ENCODE data around the gene DPP4. TPM values are rescaled to one million over a fixed set of nuclear protein-coding genes. Genes with fewer than 3 reads are reported as not detected.
"Not testable (repeated sequence)": the region's sequence is repeated elsewhere in the genome, so short reads cannot be mapped to it uniquely, and the experiment has no call there.

DPP4 gene
- total and polyA plus RNA-seq, 2 donors, result 4.2 to 23.9 TPM

- DNase-seq (ENCODE audit: low read depth in 6 of 9, low spot score in 9 of 9), result no peak
These were observed 113.0 kb downstream of the DPP4 start for GRCh38 chr2:161961061-161961460.

GRCh38 chr2:161956738-161957137 is 117.3 kb downstream of the DPP4 start:
- Histone ChIP-seq H3K27ac (ENCODE audit: low read depth in 1 of 2, low read length in 1 of 2) (peak overlapping the region in 1 of 2 donors; percentile 21), H3K36me3 (ENCODE audit: control insufficient read depth in 2 of 2, insufficient read depth in 2 of 2, low read length in 1 of 2) (no peaks in the 10 kb centered on the region), H3K4me1 (ENCODE audit: control insufficient read depth in 2 of 2, insufficient read depth in 2 of 2, low read length in 2 of 2) (peaks cover 17 to 29% of the 10 kb centered on the region in 2 donors), H3K4me3 (ENCODE audit: low read length in 2 of 2) (no peak overlapping the region), H3K9me3 (ENCODE audit: control insufficient read depth in 2 of 2, insufficient read depth in 1 of 2, low read length in 1 of 2) (no peaks in the 10 kb centered on the region), H3K27me3 (ENCODE audit: control insufficient read depth in 2 of 2, insufficient read depth in 1 of 2, low read length in 1 of 2) (no peaks in the 10 kb centered on the region)
- 35% methylated on average over 3 of the region's 3 CpGs for WGBS
- DNase-seq (ENCODE audit: low read depth in 6 of 9, low spot score in 9 of 9), result peak in 1 of 9 donors; percentile 50

More at GRCh38 chr2:161961061-161961460, 113.0 kb downstream of the DPP4 start:
- Histone ChIP-seq H3K27ac (ENCODE audit: low read depth in 1 of 2, low read length in 1 of 2) (no peak overlapping the region), H3K4me1 (ENCODE audit: control insufficient read depth in 2 of 2, insufficient read depth in 2 of 2, low read length in 2 of 2) (peaks cover 8 to 10% of the 10 kb centered on the region in 2 donors), H3K36me3 (ENCODE audit: control insufficient read depth in 2 of 2, insufficient read depth in 2 of 2, low read length in 1 of 2) (no peaks in the 10 kb centered on the region), H3K27me3 (ENCODE audit: control insufficient read depth in 2 of 2, insufficient read depth in 1 of 2, low read length in 1 of 2) (no peaks in the 10 kb centered on the region), H3K9me3 (ENCODE audit: control insufficient read depth in 2 of 2, insufficient read depth in 1 of 2, low read length in 1 of 2) (no peaks in the 10 kb centered on the region), H3K4me3 (ENCODE audit: low read length in 2 of 2) (no peak overlapping the region)
- 73% methylated on average over 2 of the region's 2 CpGs for WGBS

GRCh38 chr2:161955211-161955610 is 118.8 kb downstream of the DPP4 start:
- H3K4me1 ChIP-seq (ENCODE audit: control insufficient read depth in 2 of 2, insufficient read depth in 2 of 2, low read length in 2 of 2), result peaks cover 17 to 29% of the 10 kb centered on the region in 2 donors
- H3K36me3 ChIP-seq (ENCODE audit: control insufficient read depth in 2 of 2, insufficient read depth in 2 of 2, low read length in 1 of 2), result no peaks in the 10 kb centered on the region
- no peaks in the 10 kb centered on the region for H3K9me3 ChIP-seq (ENCODE audit: control insufficient read depth in 2 of 2, insufficient read depth in 1 of 2, low read length in 1 of 2)
- H3K4me3 ChIP-seq (ENCODE audit: low read length in 2 of 2), result no peak overlapping the region
- DNase-seq (ENCODE audit: low read depth in 6 of 9, low spot score in 9 of 9), result peak in 1 of 9 donors; percentile 13
- no peak overlapping the region for H3K27ac ChIP-seq (ENCODE audit: low read depth in 1 of 2, low read length in 1 of 2)
- no peaks in the 10 kb centered on the region for H3K27me3 ChIP-seq (ENCODE audit: control insufficient read depth in 2 of 2, insufficient read depth in 1 of 2, low read length in 1 of 2)

- H3K4me1 ChIP-seq (ENCODE audit: control insufficient read depth in 2 of 2, insufficient read depth in 2 of 2, low read length in 2 of 2), result peaks cover 17 to 29% of the 10 kb centered on the region in 2 donors
- no peaks in the 10 kb centered on the region for H3K9me3 ChIP-seq (ENCODE audit: control insufficient read depth in 2 of 2, insufficient read depth in 1 of 2, low read length in 1 of 2)
- DNase-seq (ENCODE audit: low read depth in 6 of 9, low spot score in 9 of 9), result peak; percentile 38 to 89 (median 66)
- H3K27me3 ChIP-seq (ENCODE audit: control insufficient read depth in 2 of 2, insufficient read depth in 1 of 2, low read length in 1 of 2), result no peaks in the 10 kb centered on the region
- H3K36me3 ChIP-seq (ENCODE audit: control insufficient read depth in 2 of 2, insufficient read depth in 2 of 2, low read length in 1 of 2), result no peaks in the 10 kb centered on the region
- peak overlapping the region in 1 of 2 donors; percentile 6 for H3K27ac ChIP-seq (ENCODE audit: low read depth in 1 of 2, low read length in 1 of 2)
- no peak overlapping the region for H3K4me3 ChIP-seq (ENCODE audit: low read length in 2 of 2)
These were observed 119.9 kb downstream of the DPP4 start for GRCh38 chr2:161954103-161954502.

DNA sequence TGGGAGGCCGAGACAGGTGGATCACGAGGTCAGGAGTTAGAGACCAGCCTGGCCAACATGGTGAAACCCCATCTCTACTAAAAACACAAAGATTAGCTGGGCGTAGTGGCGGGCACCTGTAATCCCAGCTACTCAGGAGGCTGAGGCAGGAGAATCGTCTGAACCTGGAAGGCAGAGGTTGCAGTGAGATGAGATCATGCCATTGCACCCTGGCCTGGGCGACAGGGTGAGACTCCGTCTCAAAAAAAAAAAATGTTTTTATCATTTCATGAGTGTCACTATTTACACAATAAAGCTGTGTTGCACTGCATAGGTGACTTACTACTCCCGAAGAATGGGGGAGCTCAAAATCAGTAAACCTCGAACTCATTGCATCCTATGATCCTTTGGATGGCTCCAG is 120.6 kb downstream of the DPP4 start:
- H3K36me3 ChIP-seq (ENCODE audit: control insufficient read depth in 2 of 2, insufficient read depth in 2 of 2, low read length in 1 of 2), result not testable (repeated sequence)
- WGBS, result 98% methylated on average over 9 of the region's 9 CpGs

GRCh38 chr2:161952783-161953191 is 121.2 kb downstream of the DPP4 start:
- Histone ChIP-seq H3K36me3 (ENCODE audit: control insufficient read depth in 2 of 2, insufficient read depth in 2 of 2, low read length in 1 of 2) (no peaks in the 10 kb centered on the region), H3K4me3 (ENCODE audit: low read length in 2 of 2) (no peak overlapping the region), H3K27me3 (ENCODE audit: control insufficient read depth in 2 of 2, insufficient read depth in 1 of 2, low read length in 1 of 2) (no peaks in the 10 kb centered on the region), H3K9me3 (ENCODE audit: control insufficient read depth in 2 of 2, insufficient read depth in 1 of 2, low read length in 1 of 2) (no peaks in the 10 kb centered on the region), H3K27ac (ENCODE audit: low read depth in 1 of 2, low read length in 1 of 2) (peak overlapping the region in 1 of 2 donors; percentile 22), H3K4me1 (ENCODE audit: control insufficient read depth in 2 of 2, insufficient read depth in 2 of 2, low read length in 2 of 2) (peaks cover 17 to 31% of the 10 kb centered on the region in 2 donors)
- DNase-seq (ENCODE audit: low read depth in 6 of 9, low spot score in 9 of 9), result peak in 5 of 9 donors; percentile 27 to 79 (median 43)
- WGBS, result 12% methylated on average over 4 of the region's 4 CpGs

More for the DNA sequence above, 120.6 kb downstream of the DPP4 start:
- peaks cover 17 to 29% of the 10 kb centered on the region in 2 donors for H3K4me1 ChIP-seq (ENCODE audit: control insufficient read depth in 2 of 2, insufficient read depth in 2 of 2, low read length in 2 of 2)
- H3K27me3 ChIP-seq (ENCODE audit: control insufficient read depth in 2 of 2, insufficient read depth in 1 of 2, low read length in 1 of 2); DNase-seq (ENCODE audit: low read depth in 6 of 9, low spot score in 9 of 9); H3K4me3 ChIP-seq (ENCODE audit: low read length in 2 of 2); H3K9me3 ChIP-seq (ENCODE audit: control insufficient read depth in 2 of 2, insufficient read depth in 1 of 2, low read length in 1 of 2): not testable (repeated sequence)
- H3K27ac ChIP-seq (ENCODE audit: low read depth in 1 of 2, low read length in 1 of 2), result peak overlapping the region in 1 of 2 donors; percentile 6

DNA sequence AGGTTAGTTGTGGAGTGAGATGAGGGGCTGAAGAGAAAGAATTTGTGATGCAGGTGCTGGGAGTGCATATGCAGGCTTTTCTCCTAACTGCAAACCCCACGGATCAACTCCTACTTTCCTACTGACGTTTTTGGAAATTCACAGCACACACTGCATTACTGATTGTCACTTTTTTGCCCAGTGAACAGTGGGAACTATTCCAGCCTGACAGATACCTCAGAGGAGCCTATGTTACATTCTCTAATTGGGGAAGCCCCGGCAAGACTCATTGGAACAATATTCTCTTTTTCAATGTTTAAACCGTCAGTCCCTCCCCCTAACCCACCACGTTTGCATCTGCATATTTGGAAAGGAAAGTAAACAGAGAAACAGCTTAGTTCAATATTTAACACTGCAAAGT is 126.2 kb downstream of the DPP4 start:
- 78% methylated on average over 5 of the region's 5 CpGs for WGBS
- peak in 1 of 9 donors; percentile 5 for DNase-seq (ENCODE audit: low read depth in 6 of 9, low spot score in 9 of 9)
- H3K4me3 ChIP-seq (ENCODE audit: low read length in 2 of 2), result no peak overlapping the region
- no peaks in the 10 kb centered on the region for H3K36me3 ChIP-seq (ENCODE audit: control insufficient read depth in 2 of 2, insufficient read depth in 2 of 2, low read length in 1 of 2)
- H3K27me3 ChIP-seq (ENCODE audit: control insufficient read depth in 2 of 2, insufficient read depth in 1 of 2, low read length in 1 of 2), result no peaks in the 10 kb centered on the region
- H3K4me1 ChIP-seq (ENCODE audit: control insufficient read depth in 2 of 2, insufficient read depth in 2 of 2, low read length in 2 of 2), result peaks cover 0 to 9% of the 10 kb centered on the region in 2 donors
- no peaks in the 10 kb centered on the region for H3K9me3 ChIP-seq (ENCODE audit: control insufficient read depth in 2 of 2, insufficient read depth in 1 of 2, low read length in 1 of 2)
- H3K27ac ChIP-seq (ENCODE audit: low read depth in 1 of 2, low read length in 1 of 2), result no peak overlapping the region

DNA sequence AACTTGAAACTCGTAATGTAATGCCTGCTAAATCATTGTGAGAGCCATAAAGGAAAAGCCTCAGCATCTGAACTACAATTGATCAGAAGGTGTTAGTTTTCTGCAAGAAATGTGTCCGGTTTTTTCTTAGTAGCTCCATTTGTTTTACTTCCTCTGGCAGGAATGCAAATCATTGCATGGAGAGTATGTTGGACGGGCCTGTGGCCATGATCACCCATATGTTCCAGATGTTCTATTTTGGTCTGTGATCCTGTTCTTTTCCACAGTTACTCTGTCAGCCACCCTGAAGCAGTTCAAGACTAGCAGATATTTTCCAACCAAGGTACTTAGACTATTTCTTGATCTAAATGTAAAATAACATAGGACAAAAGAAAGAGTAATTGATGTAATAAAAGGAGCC is 126.6 kb downstream of the DPP4 start:
- no peak for DNase-seq (ENCODE audit: low read depth in 6 of 9, low spot score in 9 of 9)
- 94% methylated on average over 3 of the region's 3 CpGs for WGBS
- no peaks in the 10 kb centered on the region for H3K27me3 ChIP-seq (ENCODE audit: control insufficient read depth in 2 of 2, insufficient read depth in 1 of 2, low read length in 1 of 2)

GRCh38 chr2:161946489-161947107 is 127.4 kb downstream of the DPP4 start:
- H3K4me1 ChIP-seq (ENCODE audit: control insufficient read depth in 2 of 2, insufficient read depth in 2 of 2, low read length in 2 of 2), result peaks cover 0 to 4% of the 10 kb centered on the region in 2 donors
- no peak overlapping the region for H3K27ac ChIP-seq (ENCODE audit: low read depth in 1 of 2, low read length in 1 of 2)
- 54% methylated on average over 3 of the region's 3 CpGs for WGBS
- H3K27me3 ChIP-seq (ENCODE audit: control insufficient read depth in 2 of 2, insufficient read depth in 1 of 2, low read length in 1 of 2), result no peaks in the 10 kb centered on the region
- H3K36me3 ChIP-seq (ENCODE audit: control insufficient read depth in 2 of 2, insufficient read depth in 2 of 2, low read length in 1 of 2), result no peaks in the 10 kb centered on the region
- no peaks in the 10 kb centered on the region for H3K9me3 ChIP-seq (ENCODE audit: control insufficient read depth in 2 of 2, insufficient read depth in 1 of 2, low read length in 1 of 2)
- DNase-seq (ENCODE audit: low read depth in 6 of 9, low spot score in 9 of 9), result peak in 2 of 9 donors; percentile 28 to 65
- no peak overlapping the region for H3K4me3 ChIP-seq (ENCODE audit: low read length in 2 of 2)

More for the DNA sequence above, 126.6 kb downstream of the DPP4 start:
- Histone ChIP-seq H3K36me3 (ENCODE audit: control insufficient read depth in 2 of 2, insufficient read depth in 2 of 2, low read length in 1 of 2) (no peaks in the 10 kb centered on the region), H3K9me3 (ENCODE audit: control insufficient read depth in 2 of 2, insufficient read depth in 1 of 2, low read length in 1 of 2) (no peaks in the 10 kb centered on the region), H3K4me1 (ENCODE audit: control insufficient read depth in 2 of 2, insufficient read depth in 2 of 2, low read length in 2 of 2) (peaks cover 0 to 5% of the 10 kb centered on the region in 2 donors), H3K27ac (ENCODE audit: low read depth in 1 of 2, low read length in 1 of 2) (no peak overlapping the region), H3K4me3 (ENCODE audit: low read length in 2 of 2) (no peak overlapping the region)

All from thymus (tissue), 11 donors.